ENCODE results near the gene ZNG1B.
"Not testable (repeated sequence)": the region's sequence is repeated elsewhere in the genome, so short reads cannot be mapped to it uniquely, and the experiment has no call there.

The ZNG1B gene

DNA sequence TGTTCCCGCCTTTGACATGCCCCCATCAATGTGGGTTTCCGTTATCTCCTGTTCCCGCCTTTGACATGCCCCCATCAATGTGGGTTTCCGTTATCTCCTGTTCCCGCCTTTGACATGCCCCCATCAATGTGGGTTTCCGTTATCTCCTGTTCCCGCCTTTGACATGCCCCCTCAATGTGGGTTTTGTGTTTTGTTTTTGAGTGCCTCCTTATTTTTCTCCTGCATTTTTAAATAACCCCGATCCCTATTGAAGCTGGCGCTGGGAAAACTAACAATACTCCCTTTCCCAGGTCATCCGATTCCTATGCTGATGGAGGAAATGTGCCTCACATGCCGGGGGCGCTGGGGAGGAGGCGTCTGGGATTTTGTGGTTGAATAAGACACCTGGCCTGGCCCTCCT lies 59.0 kb downstream of the ZNG1B start:
- H3K4me3 ChIP-seq (ENCODE audit: low read depth, low read length); H3K9ac ChIP-seq (ENCODE audit: low read depth, low read length); H3K9me3 ChIP-seq (ENCODE audit: control insufficient read depth, insufficient read depth, low read length): not testable (repeated sequence)

DNA sequence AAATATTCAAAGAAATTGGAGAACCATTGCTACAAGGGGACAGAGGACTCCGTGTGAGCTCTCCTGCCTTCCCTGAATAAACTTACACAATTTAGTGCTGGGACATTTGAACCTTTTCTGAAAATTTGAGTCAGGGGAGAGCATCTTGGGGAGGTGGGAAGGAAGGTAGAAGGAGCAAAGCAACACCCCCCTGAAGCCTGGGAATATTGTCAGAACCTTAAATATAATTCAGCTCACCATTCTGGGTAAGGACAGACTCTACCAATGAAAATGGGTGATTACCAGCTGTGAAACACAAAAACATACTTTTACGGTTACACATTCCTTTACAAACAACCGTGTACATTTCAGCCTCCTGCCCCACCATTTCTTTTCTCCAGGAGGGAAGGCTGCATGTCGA lies 60.9 kb downstream of the ZNG1B start, which contains the start of gene FOXD4L1:
Gene FOXD4L1 (plus strand): TSS at position 301 of the 400 bp plus-strand sequence. CDS start 592 bp downstream, outside the sequence.
- H3K36me3 ChIP-seq (ENCODE audit: control insufficient read depth, insufficient read depth, low read length); H3K4me1 ChIP-seq (ENCODE audit: control insufficient read depth, insufficient read depth, low read length); H3K9me3 ChIP-seq (ENCODE audit: control insufficient read depth, insufficient read depth, low read length); H3K9ac ChIP-seq (ENCODE audit: low read depth, low read length); H3K4me3 ChIP-seq (ENCODE audit: low read depth, low read length): not testable (repeated sequence)
- peaks cover 36% of the 10 kb centered on the region for H3K27me3 ChIP-seq (ENCODE audit: control insufficient read depth, insufficient read depth, low read length)

More for the DNA sequence above, 59.0 kb downstream of the ZNG1B start:
- not testable (repeated sequence) for H3K36me3 ChIP-seq (ENCODE audit: control insufficient read depth, insufficient read depth, low read length); H3K4me1 ChIP-seq (ENCODE audit: control insufficient read depth, insufficient read depth, low read length)
- peaks cover 22% of the 10 kb centered on the region for H3K27me3 ChIP-seq (ENCODE audit: control insufficient read depth, insufficient read depth, low read length)

DNA sequence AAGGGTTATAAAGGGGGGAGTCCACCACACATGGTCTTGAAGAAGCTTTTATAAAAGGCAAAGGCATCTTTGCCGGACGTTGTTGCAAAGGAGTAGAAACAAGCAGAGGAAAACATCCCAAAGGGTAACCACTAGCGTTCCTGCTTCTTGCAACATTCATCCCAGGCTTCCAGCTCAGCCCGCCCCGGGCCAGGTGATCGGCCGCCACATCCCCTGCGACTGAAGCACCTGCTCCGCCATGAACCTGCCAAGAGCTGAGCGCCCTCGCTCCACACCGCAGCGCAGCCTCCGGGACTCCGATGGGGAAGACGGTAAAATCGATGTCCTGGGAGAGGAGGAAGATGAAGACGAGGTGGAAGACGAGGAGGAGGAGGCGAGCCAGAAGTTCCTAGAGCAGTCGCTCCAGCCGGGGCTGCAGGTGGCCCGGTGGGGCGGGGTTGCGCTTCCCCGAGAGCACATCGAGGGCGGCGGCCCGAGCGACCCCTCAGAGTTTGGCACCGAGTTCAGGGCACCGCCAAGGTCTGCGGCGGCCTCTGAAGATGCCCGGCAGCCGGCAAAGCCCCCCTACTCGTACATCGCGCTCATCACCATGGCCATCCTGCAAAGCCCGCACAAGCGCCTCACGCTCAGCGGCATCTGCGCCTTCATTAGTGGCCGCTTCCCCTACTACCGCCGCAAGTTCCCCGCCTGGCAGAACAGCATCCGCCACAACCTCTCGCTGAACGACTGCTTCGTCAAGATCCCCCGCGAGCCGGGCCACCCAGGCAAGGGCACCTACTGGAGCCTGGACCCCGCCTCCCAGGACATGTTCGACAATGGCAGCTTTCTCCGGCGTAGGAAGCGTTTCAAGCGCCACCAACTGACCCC lies 61.8 kb downstream of the ZNG1B start:
- H3K36me3 ChIP-seq (ENCODE audit: control insufficient read depth, insufficient read depth, low read length); H3K4me3 ChIP-seq (ENCODE audit: low read depth, low read length); H3K9me3 ChIP-seq (ENCODE audit: control insufficient read depth, insufficient read depth, low read length); H3K9ac ChIP-seq (ENCODE audit: low read depth, low read length); H3K4me1 ChIP-seq (ENCODE audit: control insufficient read depth, insufficient read depth, low read length): not testable (repeated sequence)
- peaks cover 41% of the 10 kb centered on the region for H3K27me3 ChIP-seq (ENCODE audit: control insufficient read depth, insufficient read depth, low read length)

DNA sequence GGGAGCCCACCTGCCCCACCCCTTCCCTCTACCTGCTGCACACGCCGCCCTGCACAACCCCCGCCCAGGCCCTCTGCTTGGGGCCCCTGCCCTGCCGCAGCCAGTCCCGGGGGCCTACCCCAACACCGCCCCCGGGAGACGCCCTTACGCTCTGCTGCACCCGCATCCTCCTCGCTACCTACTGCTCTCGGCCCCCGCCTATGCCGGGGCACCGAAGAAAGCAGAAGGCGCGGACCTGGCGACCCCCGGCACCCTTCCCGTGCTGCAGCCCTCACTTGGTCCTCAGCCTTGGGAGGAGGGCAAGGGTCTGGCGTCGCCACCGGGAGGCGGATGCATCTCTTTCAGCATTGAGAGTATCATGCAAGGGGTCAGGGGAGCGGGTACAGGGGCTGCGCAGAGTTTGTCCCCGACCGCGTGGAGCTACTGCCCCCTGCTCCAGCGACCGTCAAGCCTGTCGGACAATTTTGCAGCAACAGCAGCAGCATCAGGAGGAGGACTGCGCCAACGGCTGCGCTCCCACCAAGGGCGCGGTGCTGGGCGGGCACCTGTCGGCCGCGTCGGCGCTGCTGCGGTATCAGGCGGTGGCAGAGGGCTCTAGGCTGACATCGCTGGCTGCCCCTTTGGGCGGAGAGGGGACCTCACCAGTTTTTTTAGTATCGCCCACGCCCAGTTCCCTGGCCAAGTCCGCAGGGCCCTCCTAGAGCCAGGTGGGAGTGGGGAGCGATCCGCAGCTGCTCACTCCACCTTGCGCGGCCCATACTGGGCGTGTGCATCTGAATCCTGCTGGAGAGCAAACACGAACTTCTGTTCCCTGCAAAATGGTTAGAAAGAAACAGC lies 62.6 kb downstream of the ZNG1B start:
- not testable (repeated sequence) for H3K4me1 ChIP-seq (ENCODE audit: control insufficient read depth, insufficient read depth, low read length); H3K9me3 ChIP-seq (ENCODE audit: control insufficient read depth, insufficient read depth, low read length); H3K9ac ChIP-seq (ENCODE audit: low read depth, low read length); H3K36me3 ChIP-seq (ENCODE audit: control insufficient read depth, insufficient read depth, low read length)
- Histone ChIP-seq H3K4me3 (ENCODE audit: low read depth, low read length) (peak overlapping the region; percentile 22), H3K27me3 (ENCODE audit: control insufficient read depth, insufficient read depth, low read length) (peaks cover 46% of the 10 kb centered on the region)

DNA sequence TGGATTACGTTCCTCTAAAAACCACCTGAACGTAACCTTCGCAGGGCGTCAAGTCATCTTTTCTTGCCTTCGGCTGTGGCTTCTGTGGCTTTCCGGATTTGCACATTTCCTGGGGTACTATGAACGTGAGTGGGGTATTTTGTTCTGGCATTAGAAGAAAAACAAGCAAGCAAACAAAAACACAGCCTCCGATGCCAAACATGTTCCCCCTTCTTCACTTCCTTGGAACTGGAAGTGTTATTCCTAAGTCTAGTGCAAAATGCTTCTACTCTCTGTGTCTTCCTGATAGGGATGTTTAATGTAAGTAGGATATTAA lies 63.2 kb downstream of the ZNG1B start:
- peak overlapping the region; percentile 22 for H3K4me3 ChIP-seq (ENCODE audit: low read depth, low read length)
- H3K9ac ChIP-seq (ENCODE audit: low read depth, low read length); H3K4me1 ChIP-seq (ENCODE audit: control insufficient read depth, insufficient read depth, low read length); H3K9me3 ChIP-seq (ENCODE audit: control insufficient read depth, insufficient read depth, low read length); H3K36me3 ChIP-seq (ENCODE audit: control insufficient read depth, insufficient read depth, low read length): not testable (repeated sequence)
- H3K27me3 ChIP-seq (ENCODE audit: control insufficient read depth, insufficient read depth, low read length) = peaks cover 51% of the 10 kb centered on the region

DNA sequence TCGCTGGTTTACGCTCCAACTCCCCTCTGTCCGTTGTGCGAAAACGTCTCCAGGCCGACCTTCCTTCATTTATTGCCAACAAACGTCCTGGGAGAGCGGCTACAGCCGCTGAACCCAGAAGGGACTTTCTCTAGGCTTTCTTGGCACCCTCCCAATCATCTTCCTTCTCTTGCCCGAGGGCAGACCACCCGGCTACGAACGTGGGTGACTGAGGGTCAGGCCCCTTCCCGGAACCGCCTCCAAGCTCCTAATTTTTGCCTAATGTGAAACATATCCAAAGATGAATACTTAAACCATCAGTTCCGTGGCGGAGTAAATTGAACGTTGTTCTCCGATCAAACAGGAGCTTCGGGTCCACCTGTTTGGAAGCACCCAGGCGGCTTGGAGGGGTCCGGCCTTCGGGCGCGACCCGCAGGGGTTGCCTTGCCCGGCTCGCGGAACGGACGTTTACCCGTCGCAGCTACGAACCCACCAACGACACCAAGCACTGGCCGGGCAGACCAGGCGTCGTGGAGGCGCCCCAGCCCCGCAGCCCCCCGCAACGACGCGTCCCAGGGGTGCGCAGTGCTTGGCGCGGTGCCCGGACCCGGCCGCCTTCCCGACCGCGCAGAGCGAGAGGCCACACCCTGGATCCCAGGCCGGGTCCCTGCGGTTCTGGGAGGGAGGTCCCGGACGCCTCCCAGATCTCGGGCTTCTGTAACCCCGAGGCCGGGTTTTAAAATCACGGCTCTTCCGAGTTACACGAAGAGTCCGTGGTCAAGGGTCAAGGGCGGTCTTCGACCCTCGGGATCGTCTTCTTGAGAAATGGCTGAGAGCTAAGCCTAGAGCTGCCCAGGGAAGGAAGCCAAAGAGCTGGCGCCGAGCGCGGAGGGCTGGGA lies 65.0 kb downstream of the ZNG1B start:
- not testable (repeated sequence) for H3K4me1 ChIP-seq (ENCODE audit: control insufficient read depth, insufficient read depth, low read length); H3K9me3 ChIP-seq (ENCODE audit: control insufficient read depth, insufficient read depth, low read length); H3K36me3 ChIP-seq (ENCODE audit: control insufficient read depth, insufficient read depth, low read length); H3K9ac ChIP-seq (ENCODE audit: low read depth, low read length)
- peak overlapping the region; percentile 32 for H3K4me3 ChIP-seq (ENCODE audit: low read depth, low read length)
- peaks cover 60% of the 10 kb centered on the region for H3K27me3 ChIP-seq (ENCODE audit: control insufficient read depth, insufficient read depth, low read length)

DNA sequence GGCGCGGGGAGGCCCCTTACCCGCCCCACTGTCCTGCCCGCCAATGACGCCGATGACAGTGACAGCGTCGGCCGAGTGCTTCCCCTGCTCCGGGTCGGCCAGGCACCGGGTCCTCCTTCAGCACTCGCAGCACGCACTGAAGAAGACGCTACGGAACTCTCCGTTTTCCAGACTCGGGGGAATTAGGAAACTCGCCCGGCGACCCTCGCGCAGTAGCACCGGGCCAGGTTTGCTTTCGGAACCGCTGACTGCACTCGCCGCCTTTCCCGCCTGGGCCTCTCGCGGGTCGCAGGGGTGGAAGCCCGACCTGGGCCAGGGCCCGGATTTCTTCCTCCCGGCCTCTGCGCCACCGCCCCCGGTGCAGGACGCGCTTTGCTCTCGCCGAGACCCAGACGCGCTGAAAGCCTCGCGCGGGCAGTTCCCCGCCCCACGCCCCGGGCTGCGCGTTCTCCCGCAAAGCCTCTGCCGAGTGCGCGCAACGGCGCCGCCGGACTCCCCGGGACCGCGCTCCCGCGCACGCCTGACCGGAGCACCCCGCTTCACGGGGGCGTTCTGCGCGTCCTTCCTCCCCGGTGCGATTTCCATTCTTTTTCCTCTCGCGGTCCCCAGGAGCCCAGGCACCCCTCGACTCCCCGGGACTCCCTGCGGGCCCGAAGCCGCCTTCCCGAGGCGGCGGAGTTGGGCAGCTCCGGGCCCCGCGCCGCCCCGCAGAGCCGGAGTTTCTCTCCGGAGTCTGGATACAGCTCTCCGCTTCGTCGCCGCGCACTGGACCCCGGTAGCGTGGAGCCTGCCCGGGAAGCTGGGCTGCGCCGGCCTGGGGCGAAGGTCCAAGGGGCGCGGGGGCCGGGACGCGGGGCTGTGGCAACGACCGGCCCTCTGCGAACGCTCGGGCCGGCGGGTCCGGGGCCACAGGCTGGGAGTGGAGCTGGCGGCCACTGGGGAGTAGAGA lies 65.9 kb downstream of the ZNG1B start:
- not testable (repeated sequence) for H3K4me1 ChIP-seq (ENCODE audit: control insufficient read depth, insufficient read depth, low read length); H3K9ac ChIP-seq (ENCODE audit: low read depth, low read length); H3K36me3 ChIP-seq (ENCODE audit: control insufficient read depth, insufficient read depth, low read length); H3K9me3 ChIP-seq (ENCODE audit: control insufficient read depth, insufficient read depth, low read length)
- Histone ChIP-seq H3K4me3 (ENCODE audit: low read depth, low read length) (peak overlapping the region; percentile 32), H3K27me3 (ENCODE audit: control insufficient read depth, insufficient read depth, low read length) (peaks cover 64% of the 10 kb centered on the region)

DNA sequence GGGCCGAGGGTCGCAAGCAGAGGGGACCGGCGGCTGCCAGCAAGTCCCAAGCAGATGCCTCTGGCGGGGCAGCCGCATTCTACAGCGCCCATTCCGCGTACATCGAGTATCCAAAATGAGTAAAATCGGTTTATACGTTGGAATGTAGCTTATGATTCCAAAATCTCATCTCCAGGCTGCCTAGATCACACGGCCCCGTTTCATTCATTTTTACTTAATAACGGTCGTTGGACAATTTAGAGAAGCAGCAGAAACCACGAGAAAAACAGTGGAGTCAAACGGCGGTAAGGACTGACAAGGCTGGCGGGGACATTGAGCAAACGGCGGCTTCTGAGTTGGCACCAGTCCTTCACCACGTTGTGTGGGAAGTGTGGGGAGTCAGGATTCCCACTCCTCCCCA lies 66.6 kb downstream of the ZNG1B start:
- not testable (repeated sequence) for H3K36me3 ChIP-seq (ENCODE audit: control insufficient read depth, insufficient read depth, low read length)

DNA sequence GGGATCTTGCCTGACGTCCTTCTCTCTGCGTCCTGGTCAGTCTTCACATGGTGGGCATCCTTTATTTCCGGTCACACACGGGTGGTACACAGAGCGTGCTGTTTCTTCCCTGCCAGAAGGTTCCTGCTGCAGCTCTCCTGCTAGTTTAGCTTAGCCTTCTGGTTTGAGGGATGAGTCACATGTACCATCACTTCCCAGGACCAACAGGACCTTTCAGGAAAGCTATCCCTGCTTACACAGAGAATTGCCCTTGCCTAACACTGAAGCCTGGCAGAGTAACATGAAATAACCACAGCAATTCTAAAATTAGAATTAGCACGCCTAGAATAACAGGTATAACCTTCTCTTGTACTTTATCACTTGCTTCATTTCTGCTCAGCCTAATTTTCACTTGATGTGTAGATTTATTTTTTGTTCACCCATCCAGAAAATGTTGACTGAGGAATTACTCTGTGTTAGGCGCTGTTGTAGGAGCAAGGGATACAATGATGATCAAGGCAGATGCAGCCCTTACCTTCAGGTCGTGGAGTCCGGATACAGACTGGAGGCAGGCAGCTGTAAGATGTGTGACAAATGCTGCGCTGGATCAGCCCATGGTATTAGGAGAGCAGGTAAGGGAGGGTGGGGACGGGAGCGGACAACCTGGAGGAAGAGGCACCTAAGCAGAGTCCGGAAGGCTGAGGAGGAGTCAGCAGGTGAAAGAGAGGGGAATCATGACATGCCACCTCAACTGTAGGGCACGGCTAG lies 70.1 kb downstream of the ZNG1B start:
- not testable (repeated sequence) for H3K9ac ChIP-seq (ENCODE audit: low read depth, low read length); H3K4me1 ChIP-seq (ENCODE audit: control insufficient read depth, insufficient read depth, low read length); H3K36me3 ChIP-seq (ENCODE audit: control insufficient read depth, insufficient read depth, low read length); H3K9me3 ChIP-seq (ENCODE audit: control insufficient read depth, insufficient read depth, low read length); H3K4me3 ChIP-seq (ENCODE audit: low read depth, low read length)
- peaks cover 49% of the 10 kb centered on the region for H3K27me3 ChIP-seq (ENCODE audit: control insufficient read depth, insufficient read depth, low read length)

More for the DNA sequence above, 66.6 kb downstream of the ZNG1B start:
- H3K9me3 ChIP-seq (ENCODE audit: control insufficient read depth, insufficient read depth, low read length); H3K4me1 ChIP-seq (ENCODE audit: control insufficient read depth, insufficient read depth, low read length); H3K9ac ChIP-seq (ENCODE audit: low read depth, low read length); H3K4me3 ChIP-seq (ENCODE audit: low read depth, low read length): not testable (repeated sequence)
- H3K27me3 ChIP-seq (ENCODE audit: control insufficient read depth, insufficient read depth, low read length) = peaks cover 64% of the 10 kb centered on the region

DNA sequence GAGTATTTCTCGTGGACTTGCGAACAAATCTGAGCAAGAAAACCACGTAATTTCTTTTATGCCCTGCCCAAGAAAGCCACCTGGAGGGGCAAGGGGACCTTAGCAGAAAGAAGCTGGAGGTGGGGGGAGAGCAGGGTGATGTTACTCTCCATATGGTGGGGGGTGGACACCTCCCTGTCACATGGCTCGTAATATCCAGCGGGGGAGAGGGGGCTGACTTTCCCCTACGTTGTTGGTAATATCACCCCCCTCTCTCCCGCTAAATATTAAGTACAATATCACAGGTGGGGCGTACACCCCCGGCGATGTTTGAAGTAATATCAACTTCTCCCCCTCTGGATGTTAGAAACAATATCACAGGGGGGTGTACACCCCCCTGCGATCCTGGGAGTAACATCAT lies 70.7 kb downstream of the ZNG1B start:
- H3K4me3 ChIP-seq (ENCODE audit: low read depth, low read length); H3K4me1 ChIP-seq (ENCODE audit: control insufficient read depth, insufficient read depth, low read length); H3K9ac ChIP-seq (ENCODE audit: low read depth, low read length); H3K9me3 ChIP-seq (ENCODE audit: control insufficient read depth, insufficient read depth, low read length); H3K36me3 ChIP-seq (ENCODE audit: control insufficient read depth, insufficient read depth, low read length): not testable (repeated sequence)
- peaks cover 44% of the 10 kb centered on the region for H3K27me3 ChIP-seq (ENCODE audit: control insufficient read depth, insufficient read depth, low read length)

All from iPS-15b (cell line).